Suprapubic skin (tissue), 4 donors: Measurements from ENCODE around the gene ATG2A. TPM values are rescaled to one million over a fixed set of nuclear protein-coding genes. Genes with fewer than 3 reads are reported as not detected.

Source experiments
- DNase-seq, 2 donors: peaks; one replicate each; pipeline ENCODE4 v3.0.0-alpha.2; 2019; ENCODE audit warnings: low spot score in 2 of 2
- H3K27ac ChIP-seq: fragments of 200-600 bp; sonication (generic); one replicate; pipeline ENCODE4 v1.5.1; 2019
- H3K27me3 ChIP-seq: fragments of 200-600 bp; sonication (generic); one replicate; pipeline ENCODE4 v1.5.1; 2019
- H3K36me3 ChIP-seq: fragments of 200-600 bp; sonication (generic); one replicate; pipeline ENCODE4 v1.5.1; 2019
- H3K4me1 ChIP-seq: fragments of 200-600 bp; sonication (generic); one replicate; pipeline ENCODE4 v1.5.1; 2019
- H3K4me3 ChIP-seq: fragments of 200-600 bp; sonication (generic); one replicate; pipeline ENCODE4 v1.5.1; 2019; ENCODE audit warnings: mild to moderate bottlenecking
- H3K9me3 ChIP-seq: fragments of 200-600 bp; sonication (generic); one replicate; pipeline ENCODE4 v1.5.1; 2019
- EP300 ChIP-seq: sonication (generic); formaldehyde crosslinking; IDR thresholded peaks from one replicate; pipeline ENCODE4 v1.6.1; 2017; ENCODE audit warnings: antibody characterized with exemption
- POLR2A ChIP-seq, 2 donors: fragments of 450-650 bp; IDR thresholded peaks; one replicate each; pipeline ENCODE4 v1.6.1; 2017; ENCODE audit warnings: antibody characterized with exemption in 2 of 2, mild to moderate bottlenecking in 2 of 2, moderate library complexity in 2 of 2
- POLR2AphosphoS5 ChIP-seq, 3 donors: sonication (generic); formaldehyde crosslinking; IDR thresholded peaks; one replicate each; pipeline ENCODE4 v1.6.1; 2017; ENCODE audit warnings: antibody characterized with exemption in 3 of 3
- WGBS: methylation state at CpG from one replicate; pipeline ENCODE4 v1.1.5; 2018; 5-methylcytosine and 5-hydroxymethylcytosine counted together
- total RNA-seq, 4 donors: library from RNA; depleted of rRNA; stranded (reverse); fragments of >200 nt; gene quantifications; one replicate each; pipeline ENCODE4 v1.1.0, GENCODE V29; 2016
- TF ChIP-seq, protein P1 (sequence below), 2 donors: fragments of 200-600 bp in 1 of 2; fragments of 450-650 bp in 1 of 2; sonication (generic) in 1 of 2; IDR thresholded peaks; one replicate each; pipeline ENCODE4 v1.5.1; 2016 to 2019; ENCODE audit warnings: antibody characterized with exemption in 2 of 2, mild to moderate bottlenecking in 1 of 2, moderate library complexity in 1 of 2

ATG2A gene
- total RNA-seq, 4 donors from 2014 or later, result 69.5 to 82.2 (median 76.0) TPM

DNA sequence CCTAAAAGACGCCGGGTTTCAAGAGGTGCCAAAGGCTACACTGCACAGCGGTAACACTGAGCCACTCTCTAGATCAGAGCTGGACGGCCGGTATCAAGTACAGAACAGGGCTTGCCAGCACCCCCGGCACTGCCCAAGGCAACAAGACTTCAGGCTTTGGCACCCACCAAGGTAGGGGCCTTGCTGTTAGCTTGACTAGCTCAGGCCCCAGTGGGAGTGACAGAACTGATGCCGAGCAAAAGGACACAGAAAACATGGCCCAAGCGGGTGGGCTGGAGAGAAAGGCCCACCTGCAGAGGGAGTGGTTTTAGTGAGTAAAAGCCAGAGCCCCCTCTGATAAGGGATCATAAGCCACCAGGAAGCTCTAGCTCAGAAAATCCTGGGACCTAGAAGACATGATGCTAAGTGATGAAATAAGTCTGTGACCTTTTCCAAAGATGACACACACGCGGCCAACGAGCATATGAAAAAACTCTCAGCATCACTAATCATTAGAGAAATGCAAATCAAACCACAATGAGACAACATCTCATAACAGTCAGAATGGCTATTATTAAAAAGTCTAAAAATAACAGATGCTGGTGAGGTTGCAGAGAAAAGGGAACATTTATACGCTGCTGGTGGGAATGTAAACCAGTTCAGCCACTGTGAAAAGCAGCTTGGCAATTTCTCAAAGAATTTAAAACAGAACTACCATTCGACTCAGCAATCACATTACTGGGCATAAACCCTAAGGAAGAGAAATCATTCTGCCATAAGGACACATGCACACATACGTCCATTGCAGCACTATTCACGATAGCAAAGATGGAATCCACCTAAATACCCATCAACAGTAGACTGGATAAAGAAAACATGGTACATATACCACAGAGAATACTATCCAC lies 51.5 kb downstream of the ATG2A start:
- Histone ChIP-seq H3K4me1 (peaks cover 70% of the 10 kb centered on the region), H3K27ac (peak overlapping the region; percentile 82), H3K27me3 (no peaks in the 10 kb centered on the region), H3K36me3 (no peaks in the 10 kb centered on the region), H3K9me3 (no peaks in the 10 kb centered on the region), H3K4me3 (peak overlapping the region; percentile 13)
- WGBS, result 64% methylated on average over 9 of the region's 15 CpGs
- no peak for DNase-seq
- TF ChIP-seq POLR2A (IDR thresholded peaks at IDR 0.05) (no peak), EP300 (no peak), POLR2AphosphoS5 (IDR thresholded peaks at IDR 0.05) (no peak)

GRCh38 chr11:64864473-64865285 lies 52.3 kb downstream of the ATG2A start:
- 32% methylated on average over 11 of the region's 18 CpGs for WGBS
- Histone ChIP-seq H3K4me3 (peak overlapping the region; percentile 13), H3K9me3 (no peaks in the 10 kb centered on the region), H3K4me1 (peaks cover 68% of the 10 kb centered on the region), H3K27me3 (no peaks in the 10 kb centered on the region), H3K27ac (peak overlapping the region; percentile 82), H3K36me3 (peaks cover 4% of the 10 kb centered on the region)
- DNase-seq, result no peak
- TF ChIP-seq EP300 (no peak), POLR2A (IDR thresholded peaks at IDR 0.05) (no peak), POLR2AphosphoS5 (IDR thresholded peaks at IDR 0.05) (no peak)
- TF ChIP-seq, protein P1, sequence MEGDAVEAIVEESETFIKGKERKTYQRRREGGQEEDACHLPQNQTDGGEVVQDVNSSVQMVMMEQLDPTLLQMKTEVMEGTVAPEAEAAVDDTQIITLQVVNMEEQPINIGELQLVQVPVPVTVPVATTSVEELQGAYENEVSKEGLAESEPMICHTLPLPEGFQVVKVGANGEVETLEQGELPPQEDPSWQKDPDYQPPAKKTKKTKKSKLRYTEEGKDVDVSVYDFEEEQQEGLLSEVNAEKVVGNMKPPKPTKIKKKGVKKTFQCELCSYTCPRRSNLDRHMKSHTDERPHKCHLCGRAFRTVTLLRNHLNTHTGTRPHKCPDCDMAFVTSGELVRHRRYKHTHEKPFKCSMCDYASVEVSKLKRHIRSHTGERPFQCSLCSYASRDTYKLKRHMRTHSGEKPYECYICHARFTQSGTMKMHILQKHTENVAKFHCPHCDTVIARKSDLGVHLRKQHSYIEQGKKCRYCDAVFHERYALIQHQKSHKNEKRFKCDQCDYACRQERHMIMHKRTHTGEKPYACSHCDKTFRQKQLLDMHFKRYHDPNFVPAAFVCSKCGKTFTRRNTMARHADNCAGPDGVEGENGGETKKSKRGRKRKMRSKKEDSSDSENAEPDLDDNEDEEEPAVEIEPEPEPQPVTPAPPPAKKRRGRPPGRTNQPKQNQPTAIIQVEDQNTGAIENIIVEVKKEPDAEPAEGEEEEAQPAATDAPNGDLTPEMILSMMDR (IDR thresholded peaks at IDR 0.05), result no peak

DNA sequence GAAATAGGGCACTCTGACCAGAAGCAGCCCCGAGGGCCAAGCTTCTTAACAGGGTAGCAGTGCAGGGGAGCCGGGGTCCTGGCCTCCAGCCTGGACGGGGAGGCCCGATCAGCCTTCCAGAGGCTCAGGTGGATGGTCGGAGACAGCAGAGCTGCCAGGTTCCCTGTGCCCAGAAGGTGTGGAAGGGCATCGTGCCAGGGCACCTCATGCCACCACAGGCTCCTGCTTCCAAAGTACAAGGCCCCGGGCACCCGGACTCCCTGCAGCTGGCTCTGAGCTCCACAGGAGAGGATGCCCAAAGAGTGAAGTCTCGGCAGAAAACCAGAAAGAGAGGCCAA lies 52.9 kb downstream of the ATG2A start:
- WGBS, result 33% methylated on average over 4 of the region's 9 CpGs
- H3K9me3 ChIP-seq, result no peaks in the 10 kb centered on the region
- H3K4me1 ChIP-seq, result peaks cover 68% of the 10 kb centered on the region
- H3K36me3 ChIP-seq, result peaks cover 10% of the 10 kb centered on the region
- H3K27ac ChIP-seq, result peak overlapping the region; percentile 82
- no peaks in the 10 kb centered on the region for H3K27me3 ChIP-seq
- TF ChIP-seq POLR2AphosphoS5 (IDR thresholded peaks at IDR 0.05) (no peak), POLR2A (IDR thresholded peaks at IDR 0.05) (no peak), EP300 (no peak)
- TF ChIP-seq, protein P1 (IDR thresholded peaks at IDR 0.05), result no peak
- peak overlapping the region; percentile 13 for H3K4me3 ChIP-seq
- no peak for DNase-seq

- no peak overlapping the region for H3K4me3 ChIP-seq
- 48% methylated on average over 10 of the region's 23 CpGs for WGBS
- H3K36me3 ChIP-seq, result peaks cover 15% of the 10 kb centered on the region
- no peaks in the 10 kb centered on the region for H3K27me3 ChIP-seq
- peak overlapping the region; percentile 82 for H3K27ac ChIP-seq
- DNase-seq, result no peak
- H3K9me3 ChIP-seq, result no peaks in the 10 kb centered on the region
- H3K4me1 ChIP-seq, result peaks cover 68% of the 10 kb centered on the region
- TF ChIP-seq POLR2A (IDR thresholded peaks at IDR 0.05) (no peak), POLR2AphosphoS5 (IDR thresholded peaks at IDR 0.05) (no peak), EP300 (no peak)
- TF ChIP-seq, protein P1 (IDR thresholded peaks at IDR 0.05), result no peak
These were observed 53.5 kb downstream of the ATG2A start for GRCh38 chr11:64863391-64864060.

GRCh38 chr11:64862987-64863390 lies 54.0 kb downstream of the ATG2A start:
- H3K4me1 ChIP-seq, result peaks cover 64% of the 10 kb centered on the region
- H3K4me3 ChIP-seq, result no peak overlapping the region
- DNase-seq, result no peak

More at GRCh38 chr11:64862987-64863390, 54.0 kb downstream of the ATG2A start:
- Histone ChIP-seq H3K36me3 (peaks cover 18% of the 10 kb centered on the region), H3K27me3 (no peaks in the 10 kb centered on the region), H3K9me3 (no peaks in the 10 kb centered on the region), H3K27ac (peak overlapping the region; percentile 82)
- WGBS, result 46% methylated on average over 9 of the region's 9 CpGs
- TF ChIP-seq, protein P1 (IDR thresholded peaks at IDR 0.05), result no peak
- TF ChIP-seq POLR2A (IDR thresholded peaks at IDR 0.05) (no peak), POLR2AphosphoS5 (IDR thresholded peaks at IDR 0.05) (no peak), EP300 (no peak)
